ENCODE data around the gene COL27A1.

COL27A1 gene

GRCh38 chr9:114280636-114281472 lies 125.5 kb downstream of the COL27A1 start:
- DNase-seq (ENCODE audit: low read depth), result no peak
- TF ChIP-seq CTCF (IDR thresholded peaks at IDR 0.05; ENCODE audit: control insufficient read depth, insufficient read depth, low read depth, low read length, missing control alignments), result no peak
- no peak overlapping the region for H3K4me3 ChIP-seq (ENCODE audit: control insufficient read depth, low read depth, low read length)

GRCh38 chr9:114281473-114282103 lies 126.3 kb downstream of the COL27A1 start:
- DNase-seq (ENCODE audit: low read depth), result no peak
- no peak overlapping the region for H3K4me3 ChIP-seq (ENCODE audit: control insufficient read depth, low read depth, low read length)
- no peak for TF ChIP-seq CTCF (IDR thresholded peaks at IDR 0.05; ENCODE audit: control insufficient read depth, insufficient read depth, low read depth, low read length, missing control alignments)

GRCh38 chr9:114282104-114282485 lies 126.8 kb downstream of the COL27A1 start:
- H3K4me3 ChIP-seq (ENCODE audit: control insufficient read depth, low read depth, low read length), result no peak overlapping the region
- DNase-seq (ENCODE audit: low read depth), result no peak
- TF ChIP-seq CTCF (IDR thresholded peaks at IDR 0.05; ENCODE audit: control insufficient read depth, insufficient read depth, low read depth, low read length, missing control alignments), result no peak

GRCh38 chr9:114282507-114282906 lies 127.2 kb downstream of the COL27A1 start:
- DNase-seq (ENCODE audit: low read depth), result no peak
- no peak overlapping the region for H3K4me3 ChIP-seq (ENCODE audit: control insufficient read depth, low read depth, low read length)
- TF ChIP-seq CTCF (IDR thresholded peaks at IDR 0.05; ENCODE audit: control insufficient read depth, insufficient read depth, low read depth, low read length, missing control alignments), result no peak

- peak; percentile 90 for DNase-seq (ENCODE audit: low read depth)
- no peak overlapping the region for H3K4me3 ChIP-seq (ENCODE audit: control insufficient read depth, low read depth, low read length)
- no peak for TF ChIP-seq CTCF (IDR thresholded peaks at IDR 0.05; ENCODE audit: control insufficient read depth, insufficient read depth, low read depth, low read length, missing control alignments)
Observed at GRCh38 chr9:114282926-114283325, 127.6 kb downstream of the COL27A1 start.

GRCh38 chr9:114283551-114284111 lies 128.3 kb downstream of the COL27A1 start:
- no peak for DNase-seq (ENCODE audit: low read depth)
- no peak for TF ChIP-seq CTCF (IDR thresholded peaks at IDR 0.05; ENCODE audit: control insufficient read depth, insufficient read depth, low read depth, low read length, missing control alignments)
- H3K4me3 ChIP-seq (ENCODE audit: control insufficient read depth, low read depth, low read length), result no peak overlapping the region
